HG03064 (cell line): Measurements from ENCODE around the gene SLC2A14.

Source experiments
- ATAC-seq: cut with Tn5 transposase; IDR thresholded peaks from one replicate; pipeline ENCODE4 v1.9.1; 2021; ENCODE audit warnings: low read depth; ENCODE audit not compliant: unreplicated experiment

Gene SLC2A14

GRCh38 chr12:7782055-7782454, 90.7 kb downstream of the SLC2A14 start:
- ATAC-seq, result no peak

DNA sequence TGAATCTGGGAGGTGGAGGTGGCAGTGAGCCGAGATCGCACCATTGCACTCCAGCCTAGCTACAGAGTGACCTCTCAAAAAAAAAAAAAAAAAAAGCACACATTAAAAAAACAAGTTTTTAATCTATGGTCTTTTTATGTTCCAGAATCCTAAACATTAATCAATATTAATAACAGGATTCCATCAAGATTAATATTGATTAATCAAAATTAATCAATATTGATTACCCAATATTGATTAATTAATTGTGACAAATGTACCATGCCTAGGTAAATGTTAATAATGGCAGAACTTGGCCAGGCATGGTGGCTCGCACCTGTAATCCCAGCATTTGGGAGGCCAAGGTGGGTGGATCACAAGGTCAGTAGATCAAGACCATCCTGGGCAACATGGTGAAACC, 91.4 kb downstream of the SLC2A14 start:
- ATAC-seq, result no peak

- no peak for ATAC-seq
These were observed 102.7 kb downstream of the SLC2A14 start for GRCh38 chr12:7769999-7770398.
